GM18861 (cell line): ENCODE data around the gene RAB24.
"Not testable (repeated sequence)": the region's sequence is repeated elsewhere in the genome, so short reads cannot be mapped to it uniquely, and the experiment has no call there.

Experiments
- ATAC-seq: cut with Tn5 transposase; IDR thresholded peaks from one replicate; pipeline ENCODE4 v1.9.1; 2021; ENCODE audit not compliant: unreplicated experiment

The RAB24 gene

DNA sequence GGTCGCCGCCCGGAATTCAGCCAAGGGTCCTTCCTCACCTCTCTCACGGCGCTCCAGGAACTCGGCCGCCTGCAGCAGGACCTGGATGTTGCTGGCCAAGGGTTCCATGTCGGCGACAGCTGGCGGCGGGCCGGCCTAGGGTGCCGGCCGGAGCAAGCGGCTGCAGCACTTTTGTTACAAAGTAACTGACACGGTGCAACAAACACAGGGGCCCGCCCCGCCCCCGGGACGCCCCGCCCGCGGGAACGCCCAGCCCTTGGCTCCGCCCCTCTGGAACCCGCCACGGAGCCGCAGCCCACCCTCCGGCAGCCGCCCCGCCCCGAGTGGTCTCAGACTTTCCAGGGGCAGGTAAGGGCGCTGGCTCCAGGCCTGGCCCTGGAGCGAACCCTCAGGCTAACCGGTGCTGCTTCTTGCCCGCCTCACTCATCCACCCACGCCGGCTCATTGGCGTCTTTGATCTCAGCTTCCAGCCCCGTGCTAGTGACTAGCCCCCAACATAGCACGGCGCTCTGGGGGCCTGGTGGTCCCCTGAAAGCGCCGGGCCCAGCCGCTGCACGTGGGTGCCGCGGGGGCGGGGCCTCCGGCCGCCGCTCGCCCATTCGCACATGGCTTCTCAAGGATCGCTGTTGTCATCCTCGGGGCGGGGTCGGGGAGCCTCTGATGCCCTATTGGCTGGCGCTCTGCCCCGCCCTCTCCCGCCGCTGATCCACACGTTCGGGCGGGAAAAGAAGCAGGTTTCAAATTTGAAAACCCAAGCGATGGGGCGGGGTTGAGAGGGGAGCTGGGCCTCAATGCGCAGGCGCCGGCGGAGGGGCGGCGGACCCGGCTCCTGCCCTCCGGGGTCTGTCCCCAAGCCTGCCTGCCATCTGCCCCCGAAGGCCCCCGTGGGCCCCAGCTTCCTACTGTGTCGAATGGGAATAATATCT, 8.5 kb upstream of the RAB24 start, which contains the start of gene MXD3:
Gene MXD3, minus strand, starts transcription at position 176 of the 926 bp plus-strand sequence. Its CDS starts 68 bp downstream, at position 108.
- ATAC-seq = peak; percentile 52

DNA sequence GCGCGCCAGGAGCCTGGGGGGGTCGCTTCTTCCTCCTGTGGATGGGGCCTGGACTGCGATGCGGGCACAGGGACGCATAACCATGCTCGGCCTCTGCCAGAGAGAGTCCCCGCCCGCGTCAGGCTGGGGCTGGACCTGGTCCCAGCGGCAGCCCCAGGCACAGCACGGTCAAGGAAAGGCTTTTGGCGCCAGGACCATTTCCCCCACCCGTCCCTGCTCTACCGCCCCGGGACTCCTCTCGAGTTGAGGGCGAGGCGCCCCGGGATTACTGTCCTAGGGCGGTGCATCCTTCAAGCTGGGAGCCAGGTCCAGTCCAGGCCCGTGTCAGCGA, 7.8 kb upstream of the RAB24 start:
- no peak for ATAC-seq

DNA sequence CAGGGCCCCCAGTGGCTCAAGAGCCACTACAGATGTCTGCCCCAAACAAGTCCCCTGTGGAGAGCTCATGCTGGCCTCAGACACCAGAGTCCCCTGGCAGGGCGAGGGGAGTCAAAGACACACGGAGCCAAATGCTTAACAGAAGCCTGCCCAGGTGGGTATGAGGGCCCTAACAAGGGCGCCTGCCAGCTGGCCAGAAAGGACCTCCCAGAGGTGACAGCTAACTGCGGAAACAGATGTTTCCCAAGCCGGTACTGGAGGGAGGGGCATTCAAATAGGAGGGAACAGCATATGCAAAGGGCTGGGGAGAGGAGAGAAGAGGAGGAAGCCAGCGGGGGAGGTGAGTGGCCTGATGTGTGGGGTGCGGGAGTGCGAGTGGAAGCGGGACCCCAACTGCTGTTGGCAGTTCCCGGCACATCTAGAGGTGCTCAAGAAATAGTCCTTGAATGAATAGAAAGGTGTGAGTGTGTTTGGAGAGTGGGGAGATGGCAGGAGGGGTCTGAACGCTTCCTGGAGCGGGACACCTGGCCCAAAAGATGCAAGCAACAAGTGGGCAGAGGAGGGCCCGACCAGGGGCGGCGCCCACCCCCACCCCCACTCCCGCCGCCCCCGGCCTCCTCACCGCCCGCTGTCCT, 7.4 kb upstream of the RAB24 start:
- ATAC-seq = no peak

DNA sequence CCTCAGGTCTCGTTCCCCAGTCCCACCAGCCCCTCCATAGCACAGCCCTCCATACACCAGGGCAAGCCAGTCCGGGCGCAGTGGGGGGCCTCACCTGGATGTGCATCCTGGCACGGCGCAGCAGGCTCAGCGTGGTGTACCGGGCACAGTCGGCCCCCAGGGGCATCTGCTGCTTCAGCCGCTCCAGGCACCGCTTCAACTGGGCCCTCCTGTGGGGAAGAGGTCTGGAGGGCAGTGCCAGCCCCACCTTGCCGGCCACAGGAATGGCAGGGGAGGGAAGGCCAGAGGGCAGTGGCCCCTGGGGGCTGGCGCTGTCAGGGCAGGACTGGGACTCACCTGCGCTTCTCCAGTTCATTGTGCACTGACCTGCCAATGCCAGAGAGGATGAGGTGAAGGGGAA, 6.8 kb upstream of the RAB24 start:
- ATAC-seq = no peak

DNA sequence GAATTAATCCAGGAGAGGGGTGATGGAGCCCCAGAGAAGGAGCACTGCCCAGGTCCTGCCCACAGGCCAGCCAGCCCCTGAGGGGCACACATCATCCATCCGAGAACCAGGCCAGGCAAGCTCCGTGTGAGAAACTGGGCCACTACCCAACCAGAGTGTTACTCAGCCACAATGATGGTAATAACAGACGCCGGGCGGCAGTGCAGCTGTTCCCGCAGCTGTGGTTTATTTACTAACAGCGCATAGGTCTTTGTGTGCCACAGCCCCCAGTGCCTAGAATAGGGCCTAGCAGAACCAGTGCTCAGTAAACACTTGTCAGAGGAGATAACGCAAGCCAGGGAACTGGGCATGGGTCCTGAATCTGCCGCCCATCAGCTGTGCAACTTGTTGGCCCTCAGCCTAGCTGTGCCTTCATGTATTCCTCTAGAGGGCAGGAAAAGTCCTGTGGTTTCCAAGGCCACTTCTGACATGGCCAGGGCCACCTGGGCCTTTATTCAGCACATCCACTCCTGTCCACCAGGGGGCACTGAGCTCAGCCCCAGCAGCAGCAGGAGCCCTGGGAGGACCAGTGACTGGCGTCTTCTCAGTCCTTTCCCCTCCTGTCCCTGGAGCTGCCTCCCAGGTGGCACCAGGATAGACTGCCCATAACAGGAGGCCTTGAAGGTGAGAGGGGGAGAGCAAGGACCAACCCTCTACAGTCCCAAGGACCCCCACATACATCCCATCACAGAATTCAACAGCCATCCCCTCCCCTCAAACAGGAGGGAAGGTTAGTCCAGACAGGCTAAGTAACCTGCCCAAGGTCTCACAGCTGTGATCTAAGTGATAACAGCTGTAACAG, 6.1 kb upstream of the RAB24 start:
- no peak for ATAC-seq

DNA sequence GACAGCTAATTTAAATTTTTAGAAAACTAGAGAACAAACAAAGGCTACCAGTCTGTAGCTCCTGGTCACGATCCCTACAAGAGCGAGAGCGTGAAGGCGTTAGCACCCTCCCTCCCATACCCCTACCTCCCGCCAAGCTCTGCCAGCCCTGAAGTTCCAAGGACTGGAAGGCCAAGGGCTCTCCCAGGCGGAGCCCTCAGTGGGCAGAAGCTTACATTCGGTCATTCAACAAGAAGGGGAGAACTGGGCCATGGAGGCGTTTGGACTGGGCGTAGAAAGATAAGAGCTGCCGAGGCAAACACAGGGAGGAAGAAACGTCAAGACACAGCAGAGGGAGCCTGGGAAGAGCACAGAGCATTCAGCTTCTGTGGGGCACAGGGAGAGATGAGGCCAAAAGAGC, 5.2 kb upstream of the RAB24 start:
- no peak for ATAC-seq

DNA sequence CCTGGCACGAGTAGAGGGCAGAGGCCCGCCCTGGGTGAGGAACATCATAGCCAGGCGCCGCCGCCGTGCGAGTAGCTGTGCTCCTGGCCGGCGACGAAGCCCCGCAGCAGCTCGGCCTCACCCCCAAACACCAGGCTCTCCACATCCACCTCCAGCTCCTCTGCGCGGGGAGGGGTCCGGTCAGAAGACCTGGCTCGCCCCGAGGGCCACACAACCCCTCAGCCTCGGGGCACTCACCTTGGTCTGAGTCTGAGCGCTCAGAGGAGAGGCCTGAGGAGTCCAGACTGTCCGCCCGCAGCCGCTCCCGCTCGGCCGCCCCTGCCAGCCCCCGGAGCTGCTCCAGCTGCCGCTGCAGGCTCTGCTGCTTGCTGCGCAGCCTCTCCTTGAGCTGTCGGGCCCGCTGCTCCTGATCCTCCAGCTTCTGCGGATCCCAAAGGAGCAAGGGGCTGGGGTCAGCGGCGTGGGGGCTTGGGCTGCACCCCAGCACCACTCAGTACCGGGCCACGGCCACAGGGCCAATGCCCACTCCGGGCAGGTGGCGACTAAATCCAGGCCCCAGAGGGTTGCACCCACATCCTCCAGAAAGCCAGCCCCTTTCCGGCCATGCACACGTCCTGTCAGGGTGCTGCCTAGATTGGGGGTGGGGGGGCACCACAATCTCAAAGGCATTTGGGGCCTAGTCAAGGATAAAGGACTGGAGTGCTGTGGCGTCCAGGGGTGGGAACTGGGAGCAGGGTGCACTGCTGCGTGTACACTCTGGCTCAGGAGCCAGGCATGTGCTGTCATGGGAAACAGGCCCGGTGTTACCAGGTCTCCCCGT, 4.2 kb upstream of the RAB24 start:
- ATAC-seq = no peak

DNA sequence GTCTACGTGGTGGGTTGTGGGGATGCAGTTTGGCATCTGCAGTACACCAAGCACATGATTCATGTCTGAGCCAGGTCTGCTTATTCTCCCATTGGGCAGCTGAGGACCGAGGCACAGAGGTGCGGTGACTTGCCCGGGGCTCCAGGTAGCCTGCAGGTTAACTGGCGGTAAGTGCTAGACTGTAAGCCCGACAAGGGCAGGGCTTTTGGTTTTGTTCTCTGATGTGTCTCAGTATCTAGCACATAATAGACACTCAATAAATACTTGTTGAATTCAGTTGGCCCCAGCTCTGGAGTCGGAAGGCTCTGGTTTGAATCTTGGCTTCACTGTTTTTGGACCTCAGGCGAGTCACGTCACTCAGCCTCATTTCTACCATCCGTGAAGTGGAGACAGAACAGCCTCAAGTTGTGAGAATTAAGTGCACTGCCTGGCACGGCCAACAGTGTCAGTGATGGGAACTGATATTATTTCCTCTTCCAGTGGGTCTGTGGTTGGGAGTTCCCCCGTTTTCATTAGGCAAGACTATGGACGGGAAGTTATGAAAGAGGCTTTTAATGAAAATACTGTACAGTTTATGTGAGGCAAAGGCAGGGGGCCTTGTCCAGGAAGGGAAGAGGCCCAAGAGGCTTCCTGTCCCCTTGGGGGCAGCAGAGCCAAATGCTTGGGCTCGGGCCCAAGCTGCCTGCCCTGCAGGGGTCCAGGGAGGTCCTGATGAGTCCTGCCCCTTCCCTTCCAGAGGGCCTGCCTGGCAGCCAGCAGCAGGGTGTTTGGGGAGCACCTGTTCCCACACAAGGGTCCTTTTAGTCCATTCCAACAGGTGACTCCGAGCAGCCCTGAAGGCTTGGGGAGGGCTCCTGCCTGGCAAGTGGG, 3.4 kb upstream of the RAB24 start:
- ATAC-seq = no peak

DNA sequence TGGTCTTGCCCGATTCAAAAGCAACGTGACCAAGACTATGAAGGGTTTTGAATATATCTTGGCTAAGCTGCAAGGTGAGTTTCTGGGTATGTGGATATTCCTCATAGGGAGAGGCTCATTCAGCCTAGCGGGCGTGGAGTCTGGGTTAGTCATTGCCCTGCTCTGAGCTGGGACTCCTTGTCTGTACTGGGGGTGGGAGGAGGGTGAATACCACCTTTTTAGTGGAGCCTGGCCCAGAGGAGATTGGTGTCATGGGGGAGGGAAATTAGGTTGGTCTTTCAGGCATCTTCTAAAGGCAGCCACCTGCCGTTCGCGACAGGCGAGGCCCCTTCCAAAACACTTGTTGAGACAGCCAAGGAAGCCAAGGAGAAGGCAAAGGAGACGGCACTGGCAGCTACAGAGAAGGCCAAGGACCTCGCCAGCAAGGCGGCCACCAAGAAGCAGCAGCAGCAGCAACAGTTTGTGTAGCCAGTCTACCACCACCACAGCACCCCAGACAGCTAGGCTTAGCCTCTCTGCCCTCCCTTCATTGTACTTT, 2.7 kb upstream of the RAB24 start:
- ATAC-seq = not testable (repeated sequence)

DNA sequence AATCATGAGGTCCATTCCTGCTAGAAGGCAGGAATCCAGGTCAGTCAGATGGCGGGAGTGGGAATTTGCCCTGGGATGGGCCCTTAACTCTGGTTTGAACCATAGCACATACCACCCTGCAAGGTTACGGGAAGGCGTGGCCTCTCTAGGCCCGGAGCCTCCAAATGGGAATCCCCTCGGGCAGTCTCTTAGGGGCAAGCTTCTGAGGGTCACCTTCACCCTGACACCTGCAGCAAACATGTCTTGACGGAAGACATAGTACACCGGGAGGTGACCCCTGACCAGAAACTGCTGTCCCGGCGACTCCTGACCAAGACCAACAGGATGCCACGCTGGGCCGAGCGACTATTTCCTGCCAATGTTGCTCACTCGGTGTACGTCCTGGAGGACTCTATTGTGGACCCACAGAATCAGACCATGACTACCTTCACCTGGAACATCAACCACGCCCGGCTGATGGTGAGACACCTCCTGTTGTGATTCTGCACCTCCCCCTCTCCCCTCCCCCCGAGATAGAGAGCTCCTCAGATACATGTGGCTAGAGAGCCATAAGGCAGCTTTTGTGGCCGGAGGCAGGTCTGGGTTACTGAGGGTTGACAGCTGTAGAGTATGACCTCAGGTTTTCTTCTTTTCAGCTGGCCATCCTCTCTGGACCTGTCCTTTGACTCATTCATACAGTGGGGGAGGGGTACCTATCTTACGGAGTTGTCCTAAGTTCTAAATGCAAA, 1.0 kb upstream of the RAB24 start:
- ATAC-seq = no peak

DNA sequence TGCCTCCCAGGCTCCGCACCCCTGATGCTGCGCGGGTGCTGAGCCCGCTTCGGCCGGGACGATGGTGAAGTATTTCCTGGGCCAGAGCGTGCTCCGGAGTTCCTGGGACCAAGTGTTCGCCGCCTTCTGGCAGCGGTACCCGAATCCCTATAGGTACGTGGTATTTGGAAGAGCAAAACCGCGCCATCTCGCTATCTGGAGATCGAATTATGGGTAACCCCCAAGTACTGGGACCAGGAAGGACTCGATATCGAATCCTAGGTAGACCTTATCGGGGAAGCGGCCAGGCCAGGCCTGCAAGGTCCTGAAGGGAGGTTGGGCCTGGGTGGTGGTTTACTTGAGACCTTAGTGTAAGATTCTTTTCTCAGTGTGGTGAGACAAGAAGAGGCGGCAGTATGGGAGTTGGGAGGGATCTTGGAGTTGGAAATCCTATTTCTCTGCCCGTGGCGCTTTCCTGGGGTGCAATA, 439 bp upstream of the RAB24 start:
- ATAC-seq = no peak

DNA sequence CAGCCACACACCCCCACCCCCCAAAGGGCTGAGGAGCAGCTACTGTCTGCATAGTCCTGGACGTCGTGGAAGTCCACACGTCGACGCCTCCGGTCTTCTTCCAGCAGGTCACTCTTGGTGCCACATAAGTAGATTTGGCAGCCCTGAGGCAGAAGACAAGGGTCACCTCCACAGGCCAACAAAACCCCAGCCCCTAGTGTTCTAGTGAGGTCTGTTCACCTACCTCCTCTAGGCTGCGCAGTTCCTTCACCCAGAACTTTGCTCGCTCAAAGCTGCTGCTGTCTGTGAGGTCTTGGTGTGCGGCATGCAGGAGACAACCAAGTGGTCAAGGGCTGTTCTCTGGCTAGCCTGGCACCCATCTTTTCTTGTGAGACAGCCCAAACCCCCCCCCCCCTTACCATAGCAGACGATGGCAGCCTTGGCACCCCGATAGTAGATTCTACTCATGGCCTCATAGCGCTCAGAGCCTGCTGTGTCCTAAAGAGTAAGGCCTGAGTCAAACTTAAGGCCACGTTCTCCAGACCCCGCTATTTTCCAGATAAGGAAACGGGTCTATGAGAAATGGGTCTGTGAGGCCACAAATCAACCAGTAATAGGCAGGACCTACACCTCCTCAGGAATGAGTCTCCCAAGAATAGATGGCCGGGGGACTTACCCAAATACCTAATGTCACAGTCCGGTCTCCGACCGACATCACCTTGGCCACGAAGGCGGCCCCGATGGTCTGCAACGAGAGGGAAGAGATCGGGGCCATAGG, 987 bp downstream of the RAB24 start:
- no peak for ATAC-seq

DNA sequence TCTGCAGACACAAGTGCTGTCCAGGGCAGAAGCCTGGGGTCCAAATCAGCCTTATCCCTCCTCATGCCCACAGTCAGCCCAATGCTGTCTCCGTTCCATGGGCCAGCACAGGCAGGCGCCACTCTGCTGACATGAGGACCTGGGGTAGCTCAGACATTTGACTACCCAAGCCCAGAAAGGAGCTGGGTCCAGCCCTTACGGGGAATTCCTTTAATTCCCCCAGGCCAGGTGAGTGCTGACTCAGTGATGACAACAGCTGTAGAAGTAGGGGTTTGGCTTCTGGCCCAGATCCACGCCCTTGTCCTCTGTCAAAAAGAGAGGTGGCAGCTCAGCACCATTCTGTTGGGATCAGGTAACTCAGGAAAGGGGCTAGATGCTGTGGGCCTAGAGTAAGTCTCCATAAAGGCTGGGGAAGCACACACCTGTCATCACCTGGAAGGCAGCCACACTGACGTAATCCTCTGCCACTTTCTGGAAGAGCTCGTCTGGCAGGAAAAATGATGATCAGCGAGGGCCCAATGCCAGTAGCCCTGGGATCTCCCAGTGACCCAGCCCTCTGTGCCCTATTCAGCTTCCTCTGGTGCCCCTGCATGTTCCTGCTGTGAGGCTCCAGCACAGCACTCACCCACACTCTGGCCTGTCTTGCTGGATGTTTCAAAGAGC, 1.9 kb downstream of the RAB24 start:
- ATAC-seq = no peak

DNA sequence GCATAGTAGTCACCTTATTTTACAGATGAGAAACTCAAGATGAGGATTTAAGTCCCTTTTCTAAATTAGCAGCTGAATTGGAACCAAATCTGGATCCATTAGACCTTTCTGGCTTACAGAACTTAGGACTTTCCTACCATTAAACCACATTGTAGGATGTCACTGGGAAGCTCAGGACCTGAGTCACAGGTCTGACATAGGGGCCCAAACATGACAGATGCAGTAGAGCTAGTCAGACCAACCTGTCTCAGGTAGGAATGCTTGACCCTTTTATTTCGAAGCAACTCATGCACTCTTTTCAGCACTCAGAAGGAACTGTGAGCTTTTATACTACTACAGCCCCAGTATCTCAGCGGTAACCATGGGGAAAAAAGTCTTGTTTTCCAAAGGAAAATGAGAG, 2.6 kb downstream of the RAB24 start:
- ATAC-seq = no peak

DNA sequence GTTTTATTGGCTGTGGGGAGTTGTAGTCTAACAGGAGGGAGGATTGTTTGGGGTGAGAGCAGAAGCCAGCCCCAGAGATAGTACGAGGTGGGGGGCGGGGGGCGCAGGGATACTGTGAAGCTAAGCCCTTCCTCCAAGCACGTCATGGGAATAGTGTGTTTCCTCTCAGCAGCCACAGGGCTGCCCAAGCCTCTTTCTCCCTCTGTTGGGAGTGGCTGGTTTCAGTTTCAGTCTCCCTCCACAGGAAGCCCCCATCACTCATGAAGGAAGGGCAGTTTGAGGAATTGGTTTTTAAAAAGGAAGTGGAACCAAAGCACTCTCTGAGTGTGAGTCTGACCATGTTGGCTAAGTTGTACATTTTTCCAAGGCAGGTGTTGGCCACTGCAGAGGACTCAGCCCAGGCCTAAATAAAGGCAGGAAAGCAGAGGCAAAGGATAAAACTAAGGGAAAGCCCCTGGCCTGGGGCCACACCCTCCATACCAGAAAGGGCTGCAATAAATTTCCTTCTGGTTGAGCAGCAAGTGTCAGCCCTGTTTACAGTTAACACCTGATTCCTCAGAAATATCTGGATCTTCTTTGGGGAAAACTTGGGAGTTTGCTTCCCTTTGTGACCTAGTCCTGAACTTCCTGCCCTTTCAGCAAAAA, 3.2 kb downstream of the RAB24 start:
- peak; percentile 36 for ATAC-seq

DNA sequence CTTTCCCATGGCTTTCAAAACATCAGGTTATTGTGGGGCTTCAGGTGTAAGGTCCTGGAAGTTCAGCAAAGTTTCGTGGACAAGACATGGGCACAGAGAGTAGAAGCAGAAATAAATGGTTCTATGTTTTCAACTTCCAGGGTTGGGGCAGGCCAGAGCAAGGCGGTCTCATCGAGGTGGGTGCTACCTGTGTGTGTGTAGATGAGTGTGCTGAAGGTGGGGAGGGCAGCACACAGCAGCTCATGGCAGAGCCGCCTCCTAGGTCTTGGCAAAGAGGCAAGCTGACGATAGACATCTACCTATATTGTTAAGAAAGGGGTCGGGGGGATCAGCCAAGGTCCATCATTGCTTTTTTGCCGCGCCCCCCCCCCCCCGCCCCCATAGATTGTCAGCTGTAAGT, 3.8 kb downstream of the RAB24 start:
- ATAC-seq = no peak

DNA sequence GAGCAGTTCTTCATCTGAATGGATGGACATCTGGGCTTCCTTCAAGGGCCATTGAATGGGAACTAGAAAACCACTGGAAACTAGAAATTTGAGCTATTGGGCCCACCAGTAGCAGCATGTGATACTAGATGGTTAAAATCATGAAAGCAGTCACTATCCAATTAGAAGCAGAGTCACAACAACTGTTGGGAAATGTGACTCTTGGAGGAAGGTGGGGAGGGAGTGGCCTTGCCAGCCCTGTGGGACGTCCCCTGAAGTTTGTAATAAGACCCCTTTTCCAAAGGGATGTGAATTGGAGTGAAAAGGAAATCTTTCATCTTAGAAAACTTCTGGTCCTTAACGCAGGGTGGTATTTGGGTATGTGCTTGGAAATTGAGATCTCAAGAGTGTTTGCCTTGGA, 5.6 kb downstream of the RAB24 start:
- no peak for ATAC-seq
